ENCODE measurements around the gene PIGU. TPM values are rescaled to one million over a fixed set of nuclear protein-coding genes. Genes with fewer than 3 reads are reported as not detected.

PIGU gene
- polyA plus RNA-seq, 1 of the 3 experiments (the other 2 are of a cell fraction) = 40.3 TPM

- TF ChIP-seq GATA2 (CRISPR knock-in tag; IDR thresholded peaks at IDR 0.05) (no peak), IRF3 (IDR thresholded peaks at IDR 0.05; ENCODE audit: low read depth, low read length) (no peak), ELF1 (IDR thresholded peaks at IDR 0.05) (no peak), NRF1 (IDR thresholded peaks at IDR 0.05; ENCODE audit: low read depth, low read length) (no peak), RXRA (IDR thresholded peaks at IDR 0.05; ENCODE audit: borderline replicate concordance, low read depth) (no peak), RFX5 (IDR thresholded peaks at IDR 0.05; ENCODE audit: low read length) (no peak), NFIC (IDR thresholded peaks at IDR 0.05; ENCODE audit: borderline replicate concordance) (no peak), MAX (IDR thresholded peaks at IDR 0.05; ENCODE audit: low read depth) (no peak)
These were observed 164.5 kb downstream of the PIGU start (continued) for GRCh38 chr20:34512266-34512954.

- Histone ChIP-seq H3K9me2 (no peaks in the 10 kb centered on the region), H2AFZ (ENCODE audit: low read depth) (no peak overlapping the region), H4K20me1 (ENCODE audit: insufficient read depth) (no peaks in the 10 kb centered on the region), H3K27ac (ENCODE audit: low read depth in 2 of 2, low read length in 1 of 2) (no peak overlapping the region), H3K4me2 (no peak overlapping the region), H3K79me2 (ENCODE audit: insufficient read depth) (peaks cover 4% of the 10 kb centered on the region), H3K9me3 (no peaks in the 10 kb centered on the region), H3K4me3 (ENCODE audit: low read depth in 2 of 2, low read length in 1 of 2) (no peak overlapping the region), H3K27me3 (ENCODE audit: insufficient read depth) (no peaks in the 10 kb centered on the region), H3K9ac (no peak overlapping the region), H3K36me3 (replicated peaks in 1 of 2; ENCODE audit: control insufficient read depth in 1 of 2, insufficient read depth in 2 of 2, low read length in 1 of 2) (peaks cover 45 to 47% of the 10 kb centered on the region in 2 experiments), H3K4me1 (ENCODE audit: control insufficient read depth in 1 of 2, insufficient read depth in 2 of 2, low read depth in 1 of 2, low read length in 1 of 2) (peaks cover 0 to 6% of the 10 kb centered on the region in 2 experiments; a peak in 2 of 4 replicates), H3F3A (replicated peaks; ENCODE audit: insufficient read depth) (peaks cover 25% of the 10 kb centered on the region)
- ChIA-PET CTCF (interaction anchor here (1.3 to 1.7 kb wide), 3 partner anchors 11 to 199 kb away, joined by 3 to 5 read pairs (median 5); no protein-coding TSS in a partner anchor), POLR2A (no interaction called here)
- TF ChIP-seq NFIC (IDR thresholded peaks at IDR 0.05; ENCODE audit: borderline replicate concordance) = no peak
- TF ChIP-seq RAD21 (IDR thresholded peaks at IDR 0.05; ENCODE audit: low read length) = no peak
- no peak for TF ChIP-seq MXI1 (IDR thresholded peaks at IDR 0.05; ENCODE audit: low read depth, low read length)
- WGBS (ENCODE audit: low lambda C conversion rate) = 98% methylated on average over 3 of the region's 3 CpGs
- no peak for DNase-seq
These were observed 165.0 kb downstream of the PIGU start for GRCh38 chr20:34511891-34512265.

GRCh38 chr20:34510575-34510974 lies 166.3 kb downstream of the PIGU start:
- CTCF ChIA-PET = interaction anchor here (2.7 kb wide), 1 partner anchor 198 kb away, joined by 10 read pairs; no protein-coding TSS in a partner anchor
- peaks cover 0 to 6% of the 10 kb centered on the region in 2 experiments; a peak in 2 of 4 replicates for H3K4me1 ChIP-seq (ENCODE audit: control insufficient read depth in 1 of 2, insufficient read depth in 2 of 2, low read depth in 1 of 2, low read length in 1 of 2)

More at GRCh38 chr20:34510575-34510974, 166.3 kb downstream of the PIGU start:
- 96% methylated on average over 1 of the region's 1 CpG for WGBS (ENCODE audit: low lambda C conversion rate)
- Histone ChIP-seq H3K79me2 (ENCODE audit: insufficient read depth) (no peaks in the 10 kb centered on the region; the same call in 1 of the 2 replicates), H2AFZ (ENCODE audit: low read depth) (no peak overlapping the region), H3K4me3 (ENCODE audit: low read depth in 2 of 2, low read length in 1 of 2) (no peak overlapping the region), H3K4me2 (no peak overlapping the region), H3K9me3 (no peaks in the 10 kb centered on the region), H3K9me2 (no peaks in the 10 kb centered on the region), H3K9ac (no peak overlapping the region), H4K20me1 (ENCODE audit: insufficient read depth) (no peaks in the 10 kb centered on the region), H3K27me3 (ENCODE audit: insufficient read depth) (no peaks in the 10 kb centered on the region), H3K27ac (ENCODE audit: low read depth in 2 of 2, low read length in 1 of 2) (no peak overlapping the region), H3F3A (replicated peaks; ENCODE audit: insufficient read depth) (peaks cover 20% of the 10 kb centered on the region), H3K36me3 (replicated peaks in 1 of 2; ENCODE audit: control insufficient read depth in 1 of 2, insufficient read depth in 2 of 2, low read length in 1 of 2) (peaks cover 50 to 58% of the 10 kb centered on the region in 2 experiments)
- DNase-seq = no peak
- POLR2A ChIA-PET = no interaction called here
- no peak for TF ChIP-seq RFX5 (IDR thresholded peaks at IDR 0.05; ENCODE audit: low read length)
- no peak for TF ChIP-seq RXRA (IDR thresholded peaks at IDR 0.05; ENCODE audit: borderline replicate concordance, low read depth)
- TF ChIP-seq SMC3 (IDR thresholded peaks at IDR 0.05; ENCODE audit: low read depth, low read length) = no peak
- no peak for TF ChIP-seq MAX (IDR thresholded peaks at IDR 0.05; ENCODE audit: low read depth)
- no peak for TF ChIP-seq POLR2AphosphoS5 (IDR thresholded peaks at IDR 0.05; ENCODE audit: low read depth, low read length)
- TF ChIP-seq TEAD4 (IDR thresholded peaks at IDR 0.05; ENCODE audit: borderline replicate concordance, insufficient read depth) = no peak
- TF ChIP-seq IRF3 (IDR thresholded peaks at IDR 0.05; ENCODE audit: low read depth, low read length) = no peak
- TF ChIP-seq NRF1 (IDR thresholded peaks at IDR 0.05; ENCODE audit: low read depth, low read length) = no peak
- no peak for TF ChIP-seq RCOR1 (IDR thresholded peaks at IDR 0.05; ENCODE audit: low read length)
- TF ChIP-seq MXI1 (IDR thresholded peaks at IDR 0.05; ENCODE audit: low read depth, low read length) = no peak
- no peak for TF ChIP-seq EP300 (IDR thresholded peaks at IDR 0.05; ENCODE audit: borderline replicate concordance in 1 of 2, low read depth in 1 of 2, low read length in 1 of 2)
- TF ChIP-seq NFIC (IDR thresholded peaks at IDR 0.05; ENCODE audit: borderline replicate concordance) = no peak
- TF ChIP-seq GATA2 (CRISPR knock-in tag; IDR thresholded peaks at IDR 0.05) = no peak
- no peak for TF ChIP-seq CHD2 (IDR thresholded peaks at IDR 0.05; ENCODE audit: low read length, partially characterized antibody)
- no peak for TF ChIP-seq USF1 (IDR thresholded peaks at IDR 0.05; ENCODE audit: borderline replicate concordance, low read depth)
- TF ChIP-seq FOXJ3 (CRISPR knock-in tag; IDR thresholded peaks at IDR 0.05) = no peak
- no peak for TF ChIP-seq EZH2phosphoT487 (IDR thresholded peaks at IDR 0.05; ENCODE audit: borderline replicate concordance, low read depth)
- TF ChIP-seq YY1 (IDR thresholded peaks at IDR 0.05; ENCODE audit: low read depth) = no peak
